Ureter (tissue), 1 donor: Measurements from ENCODE around the gene BST2. TPM values are rescaled to one million over a fixed set of nuclear protein-coding genes. Genes with fewer than 3 reads are reported as not detected.

Experiments
- total RNA-seq: library from RNA; stranded (reverse); gene quantifications from one replicate; pipeline ENCODE4 v1.2.4, GENCODE V29; 2023
- donor health status: DM: yes; HTN: yes; CAD: no.

Gene BST2
- total RNA-seq, 1 donor from 2014 or later: 45.8 TPM

Other genes with a start within 250 kb of the BST2 start
- gene USE1, start 190.3 kb downstream of the BST2 start, total RNA-seq: 20.2 TPM
- gene OCEL1, start 179.4 kb downstream of the BST2 start, total RNA-seq: 21.9 TPM
- gene NR2F6, start 159.7 kb downstream of the BST2 start, total RNA-seq: 72.1 TPM
- 7.2 TPM for gene USHBP1, start 140.9 kb downstream of the BST2 start, total RNA-seq
- gene BABAM1, start 138.2 kb downstream of the BST2 start, total RNA-seq: 67.7 TPM
- 0.23 TPM for gene ANKLE1, start 123.7 kb downstream of the BST2 start, total RNA-seq
- gene ABHD8, start 102.2 kb downstream of the BST2 start, total RNA-seq: 6.3 TPM
- gene MRPL34, start 99.8 kb downstream of the BST2 start, total RNA-seq: 48.5 TPM
- gene DDA1, start 96.1 kb downstream of the BST2 start, total RNA-seq: 32.0 TPM
- 7.9 TPM for gene ANO8, start 70.8 kb downstream of the BST2 start, total RNA-seq
- gene GTPBP3, start 68.1 kb downstream of the BST2 start, total RNA-seq: 30.3 TPM
- 159 TPM for gene PLVAP, start 28.3 kb downstream of the BST2 start, total RNA-seq
- 0.86 TPM for gene CCDC194, start 11.4 kb downstream of the BST2 start, total RNA-seq
- 33.0 TPM for gene MVB12A, start 14.4 kb upstream of the BST2 start, total RNA-seq
- 0.31 TPM for gene TMEM221, start 43.0 kb upstream of the BST2 start, total RNA-seq
- not detected for gene NXNL1, start 55.3 kb upstream of the BST2 start, total RNA-seq
- 17.1 TPM for gene SLC27A1, start 64.9 kb upstream of the BST2 start, total RNA-seq
- 91.7 TPM for gene PGLS, start 106.0 kb upstream of the BST2 start, total RNA-seq
- 66.3 TPM for gene COLGALT1, start 150.0 kb upstream of the BST2 start, total RNA-seq